ENCODE measurements around the gene CRB1.

The CRB1 gene

GRCh38 chr1:197351821-197352440 is 83.9 kb downstream of the CRB1 start:
- DNase-seq: peak; percentile 20

- DNase-seq: no peak
Measured at GRCh38 chr1:197355248-197355995, 87.4 kb downstream of the CRB1 start.

GRCh38 chr1:197356723-197357533 is 88.9 kb downstream of the CRB1 start:
- peak; percentile 65 for DNase-seq

- no peak for DNase-seq
Measured at GRCh38 chr1:197358959-197359358, 90.9 kb downstream of the CRB1 start.

- no peak for DNase-seq
Measured at GRCh38 chr1:197360068-197360467, 92.0 kb downstream of the CRB1 start.

GRCh38 chr1:197362871-197363270 is 94.8 kb downstream of the CRB1 start:
- no peak for DNase-seq

- DNase-seq: no peak
Measured at GRCh38 chr1:197363855-197364254, 95.8 kb downstream of the CRB1 start.

- no peak for DNase-seq
Measured at GRCh38 chr1:197366996-197367395, 98.9 kb downstream of the CRB1 start.

- DNase-seq: no peak
Measured at GRCh38 chr1:197367627-197368026, 99.6 kb downstream of the CRB1 start.

GRCh38 chr1:197374428-197374827 is 106.4 kb downstream of the CRB1 start:
- no peak for DNase-seq

- no peak for DNase-seq
Measured at GRCh38 chr1:197384471-197384870, 116.4 kb downstream of the CRB1 start.

- peak; percentile 42 for DNase-seq
Measured at GRCh38 chr1:197388801-197389200, 120.7 kb downstream of the CRB1 start.

GRCh38 chr1:197390856-197391255 is 122.8 kb downstream of the CRB1 start:
- DNase-seq: no peak

- DNase-seq: peak; percentile 24
Measured at GRCh38 chr1:197391303-197392226, 123.5 kb downstream of the CRB1 start.

- peak; percentile 21 for DNase-seq
Measured at GRCh38 chr1:197392541-197392940, 124.5 kb downstream of the CRB1 start.

GRCh38 chr1:197393105-197393504 is 125.1 kb downstream of the CRB1 start:
- no peak for DNase-seq

- DNase-seq: no peak
Measured at GRCh38 chr1:197393772-197394171, 125.7 kb downstream of the CRB1 start.

GRCh38 chr1:197394831-197395608 is 127.0 kb downstream of the CRB1 start:
- DNase-seq: no peak

GRCh38 chr1:197397895-197398294 is 129.8 kb downstream of the CRB1 start:
- DNase-seq: no peak

GRCh38 chr1:197399755-197400521 is 131.9 kb downstream of the CRB1 start:
- DNase-seq: peak; percentile 64

GRCh38 chr1:197400522-197400902 is 132.5 kb downstream of the CRB1 start:
- no peak for DNase-seq

All from EL (cell line).